ENCODE results near the gene HEMGN.

GRCh38 chr9:97969014-97969413, 31.0 kb upstream of the HEMGN start:
- no peak for TF ChIP-seq CTCF (IDR thresholded peaks at IDR 0.05)
- TF ChIP-seq POLR2A (IDR thresholded peaks at IDR 0.05): no peak

All from right lobe of liver (tissue), 4 donors.